Osteoblast (primary cell): ENCODE results near the gene COX20. TPM values are rescaled to one million over a fixed set of nuclear protein-coding genes. Genes with fewer than 3 reads are reported as not detected.
"Not testable (repeated sequence)": the region's sequence is repeated elsewhere in the genome, so short reads cannot be mapped to it uniquely, and the experiment has no call there.

Experiments
- DNase-seq: peaks from one replicate; pipeline ENCODE4 v3.0.0; 2011; ENCODE audit warnings: low spot score, mixed read lengths; ENCODE audit not compliant: insufficient read length; ENCODE audit errors: missing footprints
- H2AFZ ChIP-seq: 2 replicates; pipeline ENCODE4 v1.6.0; 2011; ENCODE audit warnings: mild to moderate bottlenecking, low read length
- H3K27ac ChIP-seq: 2 replicates; pipeline ENCODE4 v1.5.1; 2011; ENCODE audit warnings: mild to moderate bottlenecking, low read depth, low read length, moderate library complexity
- H3K27me3 ChIP-seq: 2 replicates; pipeline ENCODE4 v1.6.0; 2012; ENCODE audit warnings: mild to moderate bottlenecking, control low read depth, inconsistent platforms, low read length, moderate library complexity; ENCODE audit not compliant: insufficient read depth
- H3K36me3 ChIP-seq: 2 replicates; pipeline ENCODE4 v1.5.1; 2011; ENCODE audit warnings: mild to moderate bottlenecking, low read length, control low read depth, moderate library complexity; ENCODE audit not compliant: insufficient read depth
- H3K4me1 ChIP-seq: 2 replicates; pipeline ENCODE4 v1.5.1; 2011; ENCODE audit warnings: mild to moderate bottlenecking, low read length, control low read depth, moderate library complexity; ENCODE audit not compliant: insufficient read depth
- H3K4me2 ChIP-seq: 2 replicates; pipeline ENCODE4 v1.6.0; 2011; ENCODE audit warnings: mild to moderate bottlenecking, low read length; ENCODE audit not compliant: insufficient read depth
- H3K4me3 ChIP-seq: fragments of 200-600 bp; sonication (generic); 3 replicates; pipeline ENCODE4 v1.5.1; 2012; ENCODE audit warnings: mild to moderate bottlenecking, low read length, inconsistent platforms; ENCODE audit not compliant: insufficient read depth
- H3K79me2 ChIP-seq: 2 replicates; pipeline ENCODE4 v1.6.0; 2012; ENCODE audit warnings: mild to moderate bottlenecking, low read length, control low read depth, inconsistent platforms; ENCODE audit not compliant: insufficient read depth
- H3K9me3 ChIP-seq: 2 replicates; pipeline ENCODE4 v1.5.1; 2011; ENCODE audit warnings: low read depth, low read length, control low read depth
- H4K20me1 ChIP-seq: 2 replicates; pipeline ENCODE4 v1.6.0; 2012; ENCODE audit warnings: mild to moderate bottlenecking, low read length, control low read depth; ENCODE audit not compliant: insufficient read depth
- total RNA-seq: library from RNA; depleted of rRNA; stranded (reverse); fragments of >200 nt; gene quantifications from 2 replicates; pipeline ENCODE4 v1.2.3, GENCODE V29; 2012
- TF ChIP-seq, protein P1 (sequence below): IDR thresholded peaks from 2 replicates; pipeline ENCODE4 v1.5.1; 2011; ENCODE audit warnings: mild to moderate bottlenecking, low read depth, low read length, moderate library complexity; ENCODE audit errors: extremely low read depth

The COX20 gene
- total RNA-seq, 1 donor, result 35.8 TPM

DNA sequence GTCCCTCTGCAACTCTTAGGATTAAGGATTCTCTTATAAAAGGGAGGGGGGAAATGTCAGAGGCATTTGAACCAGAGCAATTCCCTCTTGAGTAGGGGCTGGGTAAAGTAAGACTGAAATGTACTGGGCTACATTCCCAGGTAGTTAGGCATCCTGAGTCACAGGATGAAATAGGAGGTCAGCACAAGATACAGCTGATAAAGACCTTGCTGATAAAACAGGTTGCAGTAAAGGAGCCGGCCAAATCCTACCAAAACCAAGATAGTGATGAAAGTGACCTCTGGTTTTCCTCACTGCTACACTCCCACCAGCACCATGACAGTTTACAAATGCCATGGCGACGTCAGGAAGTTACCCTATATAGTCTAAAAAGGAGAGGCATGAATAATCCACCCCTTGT is 14.3 kb upstream of the COX20 start:
- TF ChIP-seq, protein P1, sequence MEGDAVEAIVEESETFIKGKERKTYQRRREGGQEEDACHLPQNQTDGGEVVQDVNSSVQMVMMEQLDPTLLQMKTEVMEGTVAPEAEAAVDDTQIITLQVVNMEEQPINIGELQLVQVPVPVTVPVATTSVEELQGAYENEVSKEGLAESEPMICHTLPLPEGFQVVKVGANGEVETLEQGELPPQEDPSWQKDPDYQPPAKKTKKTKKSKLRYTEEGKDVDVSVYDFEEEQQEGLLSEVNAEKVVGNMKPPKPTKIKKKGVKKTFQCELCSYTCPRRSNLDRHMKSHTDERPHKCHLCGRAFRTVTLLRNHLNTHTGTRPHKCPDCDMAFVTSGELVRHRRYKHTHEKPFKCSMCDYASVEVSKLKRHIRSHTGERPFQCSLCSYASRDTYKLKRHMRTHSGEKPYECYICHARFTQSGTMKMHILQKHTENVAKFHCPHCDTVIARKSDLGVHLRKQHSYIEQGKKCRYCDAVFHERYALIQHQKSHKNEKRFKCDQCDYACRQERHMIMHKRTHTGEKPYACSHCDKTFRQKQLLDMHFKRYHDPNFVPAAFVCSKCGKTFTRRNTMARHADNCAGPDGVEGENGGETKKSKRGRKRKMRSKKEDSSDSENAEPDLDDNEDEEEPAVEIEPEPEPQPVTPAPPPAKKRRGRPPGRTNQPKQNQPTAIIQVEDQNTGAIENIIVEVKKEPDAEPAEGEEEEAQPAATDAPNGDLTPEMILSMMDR, result no peak
- DNase-seq, result no peak

DNA sequence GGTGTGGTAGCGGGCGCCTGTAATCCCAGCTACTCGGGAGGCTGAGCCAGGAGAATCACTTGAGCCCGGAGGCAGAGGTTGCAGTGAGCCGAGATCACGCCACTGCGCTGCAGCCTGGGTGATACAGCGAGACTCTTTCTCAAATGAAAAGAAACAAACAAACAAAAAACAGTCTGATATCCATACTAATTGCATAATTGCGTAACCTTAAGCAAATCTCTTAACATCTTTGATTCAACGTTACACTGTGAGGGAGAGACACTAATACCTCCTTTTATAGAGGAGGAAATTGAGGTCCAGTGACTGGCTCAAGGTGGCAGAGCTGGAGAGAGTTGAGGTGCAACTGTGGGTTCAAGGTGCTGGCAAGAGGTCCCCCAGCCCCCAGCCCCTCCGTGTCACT is 12.6 kb upstream of the COX20 start:
- no peak overlapping the region for H2AFZ ChIP-seq
- H3K4me2 ChIP-seq, result no peak overlapping the region
- H3K4me3 ChIP-seq, result no peak overlapping the region
- H3K9me3 ChIP-seq, result no peaks in the 10 kb centered on the region
- H3K4me1 ChIP-seq, result no peaks in the 10 kb centered on the region
- no peaks in the 10 kb centered on the region for H3K79me2 ChIP-seq
- H3K27ac ChIP-seq, result no peak overlapping the region
- no peak for DNase-seq
- no peaks in the 10 kb centered on the region for H3K36me3 ChIP-seq
- no peaks in the 10 kb centered on the region for H3K27me3 ChIP-seq
- H4K20me1 ChIP-seq, result no peaks in the 10 kb centered on the region
- TF ChIP-seq, protein P1, result no peak

More for the DNA sequence above, 14.3 kb upstream of the COX20 start:
- H3K9me3 ChIP-seq, result no peaks in the 10 kb centered on the region
- H3K4me2 ChIP-seq, result no peak overlapping the region
- no peak overlapping the region for H3K4me3 ChIP-seq
- H3K36me3 ChIP-seq, result no peaks in the 10 kb centered on the region
- no peaks in the 10 kb centered on the region for H4K20me1 ChIP-seq
- no peak overlapping the region for H2AFZ ChIP-seq
- H3K4me1 ChIP-seq, result no peaks in the 10 kb centered on the region
- H3K27me3 ChIP-seq, result no peaks in the 10 kb centered on the region
- no peaks in the 10 kb centered on the region for H3K79me2 ChIP-seq
- no peak overlapping the region for H3K27ac ChIP-seq

DNA sequence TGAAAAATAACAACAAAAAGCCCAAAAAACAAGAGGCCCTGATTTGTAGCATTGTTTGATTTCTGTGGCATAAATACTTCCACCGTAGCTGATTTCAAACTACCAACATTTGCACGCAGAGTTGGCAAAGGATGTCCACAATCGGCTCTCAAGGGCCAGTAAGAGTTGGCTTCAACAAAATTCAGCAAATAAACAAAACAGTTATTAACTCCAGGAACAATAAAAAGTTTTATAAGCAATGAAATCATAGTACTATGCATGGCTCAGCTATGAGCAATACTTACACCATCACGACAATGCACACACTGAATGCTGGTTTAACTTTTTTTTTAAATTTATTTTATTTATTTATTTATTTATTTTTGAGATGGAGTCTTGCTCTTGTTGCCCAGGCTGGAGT is 8.7 kb upstream of the COX20 start:
- Histone ChIP-seq H3K36me3 (no peaks in the 10 kb centered on the region), H3K79me2 (no peaks in the 10 kb centered on the region), H4K20me1 (no peaks in the 10 kb centered on the region), H2AFZ (no peak overlapping the region), H3K4me3 (no peak overlapping the region), H3K9me3 (no peaks in the 10 kb centered on the region), H3K4me2 (no peak overlapping the region), H3K4me1 (peaks cover 11% of the 10 kb centered on the region), H3K27ac (no peak overlapping the region), H3K27me3 (no peaks in the 10 kb centered on the region)
- TF ChIP-seq, protein P1, result no peak
- DNase-seq, result peak; percentile 45

DNA sequence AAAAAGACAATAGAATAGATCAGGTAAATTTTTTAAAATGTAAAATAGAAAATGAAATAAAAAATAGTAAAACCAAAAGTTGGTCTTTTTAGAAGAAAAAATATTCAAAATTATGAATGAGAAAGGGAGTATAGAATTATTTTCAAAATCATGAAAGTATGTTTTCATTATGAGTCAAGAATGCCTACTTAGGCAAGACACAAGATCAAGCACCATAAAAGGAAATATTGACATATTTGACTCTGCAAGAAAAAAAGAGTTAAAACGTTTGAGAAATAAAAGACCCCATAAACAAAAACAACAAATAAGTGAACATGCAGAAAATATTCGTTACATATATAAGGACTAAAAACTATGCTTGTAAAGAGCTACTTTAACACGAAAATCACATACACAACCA is 4.8 kb upstream of the COX20 start:
- Histone ChIP-seq H3K27me3 (no peaks in the 10 kb centered on the region), H3K27ac (peak overlapping the region; percentile 25), H3K4me2 (no peak overlapping the region), H3K36me3 (no peaks in the 10 kb centered on the region), H4K20me1 (no peaks in the 10 kb centered on the region), H3K79me2 (no peaks in the 10 kb centered on the region), H3K4me1 (peaks cover 20% of the 10 kb centered on the region), H2AFZ (no peak overlapping the region), H3K9me3 (no peaks in the 10 kb centered on the region), H3K4me3 (no peak overlapping the region)
- DNase-seq, result no peak
- TF ChIP-seq, protein P1, result no peak

DNA sequence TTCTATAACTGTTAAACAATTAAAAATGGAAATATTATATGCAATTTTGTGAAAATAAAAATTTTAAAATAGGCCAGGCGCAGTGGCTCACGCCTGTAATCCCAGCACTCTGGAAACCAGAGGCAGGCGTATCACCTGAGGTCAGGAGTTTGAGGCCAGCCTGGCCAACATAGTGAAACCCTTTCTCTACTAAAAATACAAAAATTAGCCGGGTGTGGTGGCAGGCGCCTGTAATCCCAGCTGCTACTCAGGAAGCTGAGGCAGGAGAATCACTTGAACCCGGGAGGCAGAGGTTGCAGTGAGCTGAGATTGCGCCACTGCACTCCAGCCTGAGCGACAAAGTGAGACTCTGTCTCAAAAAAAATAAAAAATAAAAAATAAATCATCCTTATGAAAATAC is 2.2 kb upstream of the COX20 start:
- Histone ChIP-seq H3K4me3 (peak overlapping the region; percentile 86), H3K4me2 (peak overlapping the region; percentile 100), H3K27ac (peak overlapping the region; percentile 97), H3K79me2 (peaks cover 13% of the 10 kb centered on the region), H3K4me1 (peaks cover 45% of the 10 kb centered on the region)
- not testable (repeated sequence) for H4K20me1 ChIP-seq, DNase-seq, H3K27me3 ChIP-seq, H3K9me3 ChIP-seq, H3K36me3 ChIP-seq, H2AFZ ChIP-seq
